ENCODE results near the gene DHRS13. TPM values are rescaled to one million over a fixed set of nuclear protein-coding genes. Genes with fewer than 3 reads are reported as not detected.

Gene DHRS13
- total RNA-seq, 4 donors from 2014 or later, result 3.3 to 10.0 (median 7.1) TPM

GRCh38 chr17:28891201-28891600 is 11.7 kb downstream of the DHRS13 start:
- no peaks in the 10 kb centered on the region for H3K27me3 ChIP-seq
- no peak for DNase-seq
- no peaks in the 10 kb centered on the region for H3K9me3 ChIP-seq
- no peak overlapping the region for H3K4me3 ChIP-seq
- TF ChIP-seq CTCF (IDR thresholded peaks at IDR 0.05), result no peak
- TF ChIP-seq POLR2A (IDR thresholded peaks at IDR 0.05), result no peak
- peaks cover 0 to 22% (median 17%) of the 10 kb centered on the region in 4 donors for H3K4me1 ChIP-seq
- H3K36me3 ChIP-seq, result no peaks in the 10 kb centered on the region
- H3K27ac ChIP-seq, result no peak overlapping the region

DNA sequence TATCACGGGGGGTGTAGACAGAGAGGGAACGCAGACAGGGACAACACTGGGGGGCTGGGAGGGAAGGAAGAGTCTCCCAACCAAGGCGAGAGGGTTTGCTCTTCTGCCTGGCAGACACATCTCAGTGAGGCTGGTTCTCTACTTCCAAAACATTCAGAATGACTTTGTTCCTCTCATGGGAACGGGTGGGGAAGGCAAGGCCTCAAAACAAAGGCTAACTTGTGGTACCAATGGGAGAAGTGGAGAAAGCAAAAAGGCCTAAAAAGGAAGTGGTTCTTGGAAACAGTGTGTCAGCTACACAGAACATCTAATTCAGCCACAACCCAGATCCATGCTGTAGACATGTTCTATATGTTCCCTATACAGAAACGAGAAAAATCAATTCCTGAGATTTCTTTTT is 12.9 kb downstream of the DHRS13 start:
- TF ChIP-seq POLR2A (IDR thresholded peaks at IDR 0.05) (no peak), CTCF (IDR thresholded peaks at IDR 0.05) (no peak)
- no peak for DNase-seq
- H3K27ac ChIP-seq, result no peak overlapping the region
- H3K36me3 ChIP-seq, result peaks cover 0 to 8% (median 0%) of the 10 kb centered on the region in 3 donors
- no peaks in the 10 kb centered on the region for H3K27me3 ChIP-seq
- no peak overlapping the region for H3K4me3 ChIP-seq
- peaks cover 0 to 20% (median 12%) of the 10 kb centered on the region in 4 donors for H3K4me1 ChIP-seq
- H3K9me3 ChIP-seq, result no peaks in the 10 kb centered on the region

- Histone ChIP-seq H3K27ac (peak overlapping the region in 1 of 4 donors; percentile 47), H3K36me3 (peaks cover 0 to 19% (median 0%) of the 10 kb centered on the region in 3 donors), H3K4me3 (no peak overlapping the region), H3K4me1 (peaks cover 0 to 14% (median 7%) of the 10 kb centered on the region in 4 donors), H3K9me3 (no peaks in the 10 kb centered on the region), H3K27me3 (no peaks in the 10 kb centered on the region)
- TF ChIP-seq POLR2A (IDR thresholded peaks at IDR 0.05) (no peak), CTCF (IDR thresholded peaks at IDR 0.05) (no peak)
- DNase-seq, result peak in 1 of 3 donors; percentile 41
Measured at GRCh38 chr17:28888832-28889231, 14.0 kb downstream of the DHRS13 start.

GRCh38 chr17:28887871-28888471 is 14.9 kb downstream of the DHRS13 start:
- peak in 1 of 3 donors; percentile 27 for DNase-seq
- TF ChIP-seq POLR2A (IDR thresholded peaks at IDR 0.05), result no peak
- TF ChIP-seq CTCF (IDR thresholded peaks at IDR 0.05), result no peak
- H3K27me3 ChIP-seq, result no peaks in the 10 kb centered on the region
- H3K4me3 ChIP-seq, result no peak overlapping the region
- H3K27ac ChIP-seq, result peak overlapping the region in 1 of 4 donors; percentile 47
- H3K36me3 ChIP-seq, result peaks cover 0 to 26% (median 0%) of the 10 kb centered on the region in 3 donors
- peaks cover 0 to 11% (median 3%) of the 10 kb centered on the region in 4 donors for H3K4me1 ChIP-seq
- no peaks in the 10 kb centered on the region for H3K9me3 ChIP-seq

GRCh38 chr17:28885951-28886350 is 16.9 kb downstream of the DHRS13 start:
- H3K36me3 ChIP-seq, result peaks cover 0 to 46% (median 0%) of the 10 kb centered on the region in 3 donors
- peaks cover 0 to 5% (median 0%) of the 10 kb centered on the region in 4 donors for H3K4me1 ChIP-seq
- DNase-seq, result no peak
- H3K27ac ChIP-seq, result no peak overlapping the region
- H3K4me3 ChIP-seq, result no peak overlapping the region
- TF ChIP-seq CTCF (IDR thresholded peaks at IDR 0.05), result no peak
- no peak for TF ChIP-seq POLR2A (IDR thresholded peaks at IDR 0.05)
- no peaks in the 10 kb centered on the region for H3K9me3 ChIP-seq
- no peaks in the 10 kb centered on the region for H3K27me3 ChIP-seq
